ENCODE measurements around the gene PSMD1.

The PSMD1 gene

GRCh38 chr2:231036578-231037106, 20.0 kb upstream of the PSMD1 start:
- DNase-seq, result no peak

- no peak for DNase-seq
Measured at GRCh38 chr2:231037202-231037730, 19.4 kb upstream of the PSMD1 start, which contains the start of gene C2orf72. TSS of gene C2orf72 (plus strand) at chr2:231037523. CDS start at chr2:231037566, 43 bp downstream.

- DNase-seq, result no peak
Measured at GRCh38 chr2:231037731-231038482, 18.8 kb upstream of the PSMD1 start.

GRCh38 chr2:231038483-231039293, 18.0 kb upstream of the PSMD1 start:
- no peak for DNase-seq

GRCh38 chr2:231039294-231039664, 17.4 kb upstream of the PSMD1 start:
- DNase-seq, result no peak

DNA sequence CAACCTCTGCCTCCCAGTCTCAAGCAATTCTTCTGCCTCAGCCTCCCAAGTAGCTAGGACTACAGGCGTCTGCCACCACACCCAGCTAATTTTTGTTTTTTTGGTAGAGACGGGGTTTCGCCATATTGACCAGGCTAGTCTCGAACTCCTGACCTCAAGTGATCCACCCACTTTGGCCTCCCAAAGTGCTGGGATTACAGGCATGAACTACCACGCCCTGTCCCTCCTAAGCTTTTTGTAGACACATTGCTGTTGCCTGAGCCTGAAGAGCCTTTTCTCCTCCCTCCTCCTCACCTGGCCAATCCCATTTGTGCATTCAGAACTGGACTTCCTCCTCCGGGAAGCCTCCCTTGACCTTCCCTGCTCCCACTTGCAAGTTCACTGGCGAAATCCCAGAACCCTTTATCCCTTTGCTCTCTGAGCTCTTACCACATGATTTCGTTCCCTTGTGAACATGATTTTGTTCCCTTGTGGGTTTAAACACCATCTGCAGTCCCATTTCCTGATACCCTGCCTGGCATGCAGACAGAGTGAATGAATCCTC, 16.8 kb upstream of the PSMD1 start:
- DNase-seq, result no peak

DNA sequence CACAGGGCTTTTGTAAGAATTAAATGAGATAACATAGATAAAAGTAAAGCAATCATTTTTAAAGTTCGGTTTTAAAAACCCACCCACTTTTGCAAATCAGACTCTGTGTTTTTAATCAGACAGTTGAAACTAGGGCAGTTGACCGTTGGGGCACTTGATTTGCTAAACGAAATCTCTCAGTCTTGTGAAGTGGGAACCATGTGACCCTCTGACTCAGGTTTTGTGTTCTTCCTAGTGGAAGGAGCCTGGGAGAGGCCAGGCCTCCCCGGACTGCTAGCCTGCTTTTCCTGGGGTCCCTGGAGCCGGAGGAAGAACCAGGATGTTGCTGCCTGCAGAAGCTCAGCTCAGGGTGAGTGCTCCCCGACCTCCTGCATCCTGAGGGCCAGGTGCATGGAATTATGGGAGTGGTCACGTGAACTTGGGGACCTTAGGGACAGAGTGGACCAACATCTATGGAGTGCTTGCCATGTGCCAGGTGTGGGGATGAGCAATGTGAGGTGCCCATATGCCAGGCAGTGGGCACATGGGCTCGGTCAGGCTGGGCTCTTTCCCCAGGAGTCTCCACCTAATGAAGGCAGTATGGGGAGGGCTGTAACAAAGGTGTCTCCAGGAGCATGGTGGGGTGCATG, 15.5 kb upstream of the PSMD1 start:
- no peak for DNase-seq

- no peak for DNase-seq
Measured at GRCh38 chr2:231043796-231044195, 12.9 kb upstream of the PSMD1 start.

- no peak for DNase-seq
Measured at GRCh38 chr2:231046916-231047273, 9.8 kb upstream of the PSMD1 start.

DNA sequence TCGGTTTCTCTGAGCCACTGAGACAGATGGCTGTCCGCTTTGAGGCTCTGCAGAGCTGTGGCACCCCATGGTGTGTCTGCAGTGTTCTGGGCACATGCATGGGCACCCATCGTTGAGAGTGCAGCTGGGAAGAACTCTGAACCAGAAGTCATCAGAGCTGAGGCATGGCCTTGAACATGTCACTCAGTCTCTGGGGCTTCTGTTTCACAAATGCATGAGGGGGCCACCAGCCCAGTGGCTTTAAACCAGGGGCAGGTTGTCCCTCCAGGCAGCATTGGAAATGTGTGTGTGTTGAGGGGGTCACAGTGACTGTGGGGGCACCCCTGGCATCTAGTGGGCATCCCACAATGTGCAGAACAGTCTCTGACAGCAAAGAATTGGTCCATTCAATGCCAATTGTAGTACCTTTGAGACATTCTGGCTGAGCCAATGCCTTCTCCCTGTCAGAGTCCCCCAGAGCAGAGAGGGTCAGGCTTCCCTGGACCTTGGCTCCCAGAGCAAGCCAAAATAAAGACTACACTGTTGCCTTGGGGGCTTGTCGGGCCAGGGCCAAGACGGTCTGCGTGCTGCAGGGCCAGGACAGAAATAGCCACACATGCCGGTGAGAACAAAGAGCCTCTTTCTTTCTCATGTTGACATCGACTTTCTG, 9.3 kb upstream of the PSMD1 start:
- no peak for DNase-seq

- no peak for DNase-seq
Measured at GRCh38 chr2:231047923-231048915, 8.4 kb upstream of the PSMD1 start.

GRCh38 chr2:231049286-231050017, 7.2 kb upstream of the PSMD1 start:
- DNase-seq, result no peak

DNA sequence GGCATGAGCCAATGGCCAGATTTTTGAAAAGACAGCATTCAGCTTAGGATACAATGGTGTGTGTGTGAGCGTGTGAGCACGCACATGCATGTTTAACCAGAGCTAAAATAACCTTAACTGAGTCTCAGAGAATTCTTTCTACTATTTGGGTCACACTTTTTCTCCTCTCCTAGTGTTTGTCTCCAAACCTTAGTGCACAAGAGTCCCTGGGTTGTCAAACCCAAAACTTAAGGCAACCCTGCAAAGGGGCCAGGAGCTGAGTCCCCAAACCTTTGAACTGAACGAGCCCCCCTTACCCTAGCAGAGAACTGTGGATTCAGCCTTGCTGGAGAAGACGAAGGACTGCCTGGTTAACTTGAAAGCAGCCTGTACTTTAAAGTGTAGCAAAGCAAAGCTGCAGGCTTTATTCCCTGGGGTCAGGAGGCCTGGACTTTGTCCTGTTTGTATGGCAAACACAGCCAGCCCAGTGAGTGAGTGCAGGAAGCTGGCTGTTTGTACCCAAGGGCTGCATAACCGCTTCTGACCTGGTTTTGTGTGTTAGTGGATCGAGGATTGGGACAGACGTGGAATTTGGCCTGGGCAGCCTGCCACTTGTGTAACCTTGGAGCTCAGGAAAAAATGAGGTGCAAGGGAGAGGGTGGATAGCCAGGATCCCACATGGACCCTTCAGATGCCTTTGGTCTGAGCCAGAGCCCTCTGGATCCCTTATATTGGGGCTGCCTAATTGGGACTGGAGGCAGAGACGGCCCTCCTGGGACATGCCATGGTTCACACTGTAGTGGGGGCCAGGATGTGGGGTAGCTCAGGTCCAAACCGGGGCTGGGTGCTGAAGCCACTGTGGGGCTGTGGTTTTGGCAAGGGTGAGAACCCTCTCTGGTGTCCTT, 6.4 kb upstream of the PSMD1 start:
- DNase-seq, result no peak

DNA sequence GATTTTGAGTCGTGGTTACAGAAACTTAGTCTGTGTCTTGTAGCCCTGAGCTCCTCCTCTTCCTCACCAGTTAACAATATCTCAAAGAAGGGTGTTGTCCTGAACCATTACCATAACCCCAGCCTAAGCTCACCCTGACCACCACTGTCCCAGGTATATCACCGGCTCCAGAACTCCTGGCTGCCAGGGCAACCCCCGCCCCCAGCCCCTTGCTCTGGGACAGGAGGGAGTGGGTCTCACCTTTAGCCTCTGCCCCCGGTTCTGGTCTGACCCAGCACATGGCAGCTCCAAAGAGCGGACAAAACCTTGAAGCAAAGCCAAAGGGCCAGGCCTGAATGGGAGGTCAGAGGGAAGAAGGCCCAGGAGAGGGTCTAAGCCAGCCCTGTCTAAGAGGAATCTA, 5.6 kb upstream of the PSMD1 start:
- no peak for DNase-seq

DNA sequence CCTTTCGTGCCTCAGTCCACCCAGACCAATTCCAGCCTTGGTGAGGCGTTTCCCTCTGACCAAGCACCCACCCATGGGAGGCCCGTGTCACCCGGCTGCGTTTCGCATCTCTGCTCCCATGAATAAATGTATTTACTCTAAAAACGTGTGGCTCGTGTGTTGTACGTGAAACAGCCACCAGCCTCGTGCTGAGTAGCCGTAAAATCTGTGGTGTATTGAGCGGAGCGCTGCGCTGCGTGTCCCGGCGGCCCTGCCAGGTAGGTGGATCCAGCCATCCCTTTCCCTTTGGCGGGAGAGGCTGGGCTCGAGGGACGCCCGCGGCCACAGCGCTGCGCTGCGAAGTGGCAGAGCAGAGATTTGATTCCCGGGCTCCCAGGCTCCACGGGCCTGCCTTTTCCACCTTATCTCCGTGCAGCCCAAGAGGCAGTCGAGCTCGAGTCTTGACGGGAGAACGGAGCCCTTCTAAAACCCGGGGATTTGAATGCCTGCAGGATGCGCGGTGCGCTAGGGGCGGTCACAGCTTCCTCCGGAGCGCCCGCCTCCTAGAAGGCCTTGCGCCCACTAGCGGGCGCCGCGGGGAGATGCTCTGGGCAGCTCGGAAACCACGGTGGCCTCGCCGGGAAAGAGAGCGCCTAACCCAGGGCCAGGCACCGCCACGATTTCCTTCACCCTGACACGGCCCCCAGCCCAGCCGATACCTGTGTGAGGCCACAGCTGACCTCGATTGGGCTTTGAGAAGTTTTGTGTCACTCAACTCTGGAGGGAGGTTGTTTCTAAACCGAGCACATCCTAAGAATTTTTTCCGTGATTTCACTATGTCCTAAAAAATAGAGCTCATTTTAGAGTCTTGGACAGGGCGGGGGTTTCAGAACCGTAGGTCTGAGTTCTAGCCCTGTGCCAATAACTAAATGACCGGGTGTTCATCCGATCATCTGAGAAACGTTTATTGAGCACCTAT, 3.9 kb upstream of the PSMD1 start:
- DNase-seq, result peak; percentile 52 to 64

DNA sequence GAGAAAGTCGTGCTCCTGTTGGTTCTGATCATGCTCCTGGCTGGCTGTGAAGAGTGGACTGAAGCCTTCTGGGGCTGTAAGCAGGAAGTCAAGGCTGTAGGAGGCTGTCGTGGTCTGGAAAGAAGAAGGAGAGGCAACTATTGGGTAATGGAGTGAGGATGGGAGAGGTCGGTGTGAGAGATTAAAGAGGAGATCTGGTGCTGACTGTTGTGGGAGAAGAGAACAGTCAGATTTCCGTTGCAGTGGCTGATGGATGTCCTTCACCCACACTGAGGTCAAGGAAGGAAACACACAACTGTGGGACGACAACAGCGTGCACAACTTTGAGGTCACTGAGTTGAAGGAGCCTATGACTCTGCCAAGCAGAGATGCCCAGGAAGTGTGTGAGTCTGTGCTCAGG, 2.8 kb upstream of the PSMD1 start:
- DNase-seq, result peak in 1 of 2 experiments; percentile 30

DNA sequence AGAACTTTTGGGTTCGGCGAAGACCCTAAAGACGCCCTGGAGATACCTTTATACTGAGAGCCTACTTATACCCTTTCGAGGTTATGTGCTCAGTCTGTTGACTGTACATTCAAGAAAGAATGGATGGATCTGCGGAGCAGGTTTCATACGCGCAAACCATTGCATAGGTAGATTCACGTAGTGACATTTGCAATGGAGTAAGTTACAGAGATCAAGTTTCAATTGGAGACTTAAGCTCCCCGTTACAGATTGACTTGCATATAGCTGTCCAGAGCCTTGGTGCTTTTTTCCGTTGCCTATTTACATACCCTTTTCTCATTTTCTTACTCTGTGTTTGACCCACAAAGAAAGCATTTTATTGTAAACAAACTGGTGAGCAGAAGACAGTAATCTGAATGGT, 923 bp downstream of the PSMD1 start:
- DNase-seq, result no peak
